ENCODE measurements around the gene PSMD11.

The PSMD11 gene

GRCh38 chr17:32482568-32483320 lies 38.4 kb downstream of the PSMD11 start:
- TF ChIP-seq SIN3A (IDR thresholded peaks at IDR 0.05; ENCODE audit: borderline replicate concordance, insufficient read depth, low read length) (no peak), TAF1 (IDR thresholded peaks at IDR 0.05; ENCODE audit: borderline replicate concordance, insufficient read depth, low read length) (no peak), REST (IDR thresholded peaks at IDR 0.05; ENCODE audit: insufficient read depth in 1 of 2, low read depth in 2 of 2, low read length in 2 of 2) (no peak), FOXP2 (optimal IDR thresholded peaks at IDR 0.05; ENCODE audit: borderline replicate concordance, extremely low read depth, extremely low read length, insufficient read depth) (no peak), POLR2AphosphoS5 (IDR thresholded peaks at IDR 0.05; ENCODE audit: low read depth, low read length) (no peak)

GRCh38 chr17:32483451-32484019 lies 39.2 kb downstream of the PSMD11 start:
- TF ChIP-seq FOXP2 (optimal IDR thresholded peaks at IDR 0.05; ENCODE audit: borderline replicate concordance, extremely low read depth, extremely low read length, insufficient read depth) (peak; percentile 22), TAF1 (IDR thresholded peaks at IDR 0.05; ENCODE audit: borderline replicate concordance, insufficient read depth, low read length) (no peak)

- TF ChIP-seq TAF1 (IDR thresholded peaks at IDR 0.05; ENCODE audit: borderline replicate concordance, insufficient read depth, low read length) (no peak), SIN3A (IDR thresholded peaks at IDR 0.05; ENCODE audit: borderline replicate concordance, insufficient read depth, low read length) (no peak; the same call in 1 of the 2 replicates), REST (IDR thresholded peaks at IDR 0.05; ENCODE audit: insufficient read depth in 1 of 2, low read depth in 2 of 2, low read length in 2 of 2) (no peak), POLR2AphosphoS5 (IDR thresholded peaks at IDR 0.05; ENCODE audit: low read depth, low read length) (no peak; the same call in 1 of the 2 replicates), FOXP2 (optimal IDR thresholded peaks at IDR 0.05; ENCODE audit: borderline replicate concordance, extremely low read depth, extremely low read length, insufficient read depth) (no peak)
Observed at GRCh38 chr17:32484041-32484461, 39.7 kb downstream of the PSMD11 start.

GRCh38 chr17:32484628-32485027 lies 40.3 kb downstream of the PSMD11 start:
- TF ChIP-seq SIN3A (IDR thresholded peaks at IDR 0.05; ENCODE audit: borderline replicate concordance, insufficient read depth, low read length) = no peak
- TF ChIP-seq TAF1 (IDR thresholded peaks at IDR 0.05; ENCODE audit: borderline replicate concordance, insufficient read depth, low read length) = no peak
- no peak for TF ChIP-seq FOXP2 (optimal IDR thresholded peaks at IDR 0.05; ENCODE audit: borderline replicate concordance, extremely low read depth, extremely low read length, insufficient read depth)
- no peak for TF ChIP-seq POLR2AphosphoS5 (IDR thresholded peaks at IDR 0.05; ENCODE audit: low read depth, low read length)
- no peak for TF ChIP-seq REST (IDR thresholded peaks at IDR 0.05; ENCODE audit: insufficient read depth in 1 of 2, low read depth in 2 of 2, low read length in 2 of 2)

- TF ChIP-seq REST (IDR thresholded peaks at IDR 0.05; ENCODE audit: insufficient read depth in 1 of 2, low read depth in 2 of 2, low read length in 2 of 2) = no peak
- no peak for TF ChIP-seq SIN3A (IDR thresholded peaks at IDR 0.05; ENCODE audit: borderline replicate concordance, insufficient read depth, low read length)
- no peak for TF ChIP-seq POLR2AphosphoS5 (IDR thresholded peaks at IDR 0.05; ENCODE audit: low read depth, low read length)
- no peak for TF ChIP-seq TAF1 (IDR thresholded peaks at IDR 0.05; ENCODE audit: borderline replicate concordance, insufficient read depth, low read length)
- TF ChIP-seq FOXP2 (optimal IDR thresholded peaks at IDR 0.05; ENCODE audit: borderline replicate concordance, extremely low read depth, extremely low read length, insufficient read depth) = no peak
Observed at GRCh38 chr17:32485261-32486110, 41.2 kb downstream of the PSMD11 start.

Measured in PFSK-1 (cell line).